Hepatocyte (in vitro differentiated cells): ENCODE measurements around the gene USP49.

Experiments used
- CTCF ChIP-seq: fragments of 200-600 bp; sonication (generic); IDR thresholded peaks from 2 replicates; pipeline ENCODE4 v1.5.1; 2016; ENCODE audit warnings: antibody characterized with exemption, mild to moderate bottlenecking; ENCODE audit not compliant: poor library complexity
- EZH2 ChIP-seq: fragments of 200-600 bp; sonication (generic); IDR thresholded peaks from 2 replicates; pipeline ENCODE4 v1.6.1; 2016; ENCODE audit warnings: antibody characterized with exemption, mild to moderate bottlenecking, borderline replicate concordance
- EZH2phosphoT487 ChIP-seq: fragments of 200-600 bp; sonication (generic); IDR thresholded peaks from one replicate; pipeline ENCODE4 v1.6.1; 2018; ENCODE audit warnings: antibody characterized with exemption, mild to moderate bottlenecking, low read depth, moderate library complexity; ENCODE audit not compliant: unreplicated experiment, severe bottlenecking

- no peak for TF ChIP-seq EZH2phosphoT487
- no peak for TF ChIP-seq CTCF
- TF ChIP-seq EZH2, result no peak
Measured at GRCh38 chr6:41781366-41781730, 113.8 kb downstream of the USP49 start.
